K562 (cell line): ENCODE data around the gene TRNP1. TPM values are rescaled to one million over a fixed set of nuclear protein-coding genes. Genes with fewer than 3 reads are reported as not detected.
A peak's percentile ranks its signal among the peaks of the same experiment; 100 is the strongest.

Source experiments
- CHD7 ChIP-seq: fragments of 200-600 bp; sonication (generic); IDR thresholded peaks from one replicate; pipeline ENCODE4 v1.6.1; 2012; ENCODE audit warnings: mild to moderate bottlenecking, low read depth, low read length, inconsistent platforms
- CSDE1 ChIP-seq, 2 experiments: fragments of 450-650 bp; IDR thresholded peaks; 2 replicates each; pipeline ENCODE4 v1.6.1; 2016; ENCODE audit warnings: mild to moderate bottlenecking in 1 of 2
- FOXA1 ChIP-seq: fragments of 450-650 bp; IDR thresholded peaks from 2 replicates; pipeline ENCODE4 v1.6.1; 2016; ENCODE audit warnings: mild to moderate bottlenecking, borderline replicate concordance
- HCFC1 ChIP-seq: IDR thresholded peaks from 2 replicates; pipeline ENCODE4 v1.6.1; 2012; ENCODE audit warnings: low read depth, low read length, improper control_type of control experiment
- KDM1A ChIP-seq, 2 experiments: fragments of 450-650 bp; IDR thresholded peaks; 2 replicates each; pipeline ENCODE4 v1.6.1; 2016; ENCODE audit warnings: mild to moderate bottlenecking in 2 of 2
- NEUROD1 ChIP-seq: fragments of 150-350 bp; IDR thresholded peaks from 2 replicates; pipeline ENCODE4 v1.6.1; 2014; ENCODE audit warnings: borderline replicate concordance, low read length, low read depth; ENCODE audit not compliant: partially characterized antibody
- NFATC3 ChIP-seq: fragments of 450-650 bp; IDR thresholded peaks from 2 replicates; pipeline ENCODE4 v1.6.1; 2017; ENCODE audit warnings: mild to moderate bottlenecking
- RAD21 ChIP-seq, 2 experiments: fragments of 250-450 bp in 1 of 2; fragments of 450-650 bp in 1 of 2; sonication (Bioruptor Pico) in 1 of 2; formaldehyde crosslinking in 1 of 2; IDR thresholded peaks in 1 of 2; conservative IDR thresholded peaks in 1 of 2; 2 replicates each; pipeline versions ENCODE4 v1.4.0 to v1.8.0; 2020 to 2022; ENCODE audit warnings: mild to moderate bottlenecking in 2 of 2, moderate library complexity in 1 of 2
- RCOR1 ChIP-seq, 2 experiments: IDR thresholded peaks; 2 replicates each; pipeline ENCODE4 v1.6.1; 2012; ENCODE audit warnings: low read depth in 2 of 2, low read length in 2 of 2, borderline replicate concordance in 1 of 2, improper control_type of control experiment in 1 of 2
- SAFB2 ChIP-seq: fragments of 200-400 bp; formaldehyde crosslinking; IDR thresholded peaks from 2 replicates; pipeline ENCODE4 v1.6.1; 2018; ENCODE audit warnings: borderline replicate concordance, low read length, low read depth, moderate library complexity; ENCODE audit not compliant: severe bottlenecking
- SLC30A9 ChIP-seq: fragments of 250-450 bp; sonication (Bioruptor Pico); IDR thresholded peaks from 2 replicates; pipeline ENCODE4 v1.8.0; 2022; ENCODE audit warnings: mild to moderate bottlenecking, moderate library complexity
- SNRNP70 ChIP-seq: fragments of 200-400 bp; formaldehyde crosslinking; optimal IDR thresholded peaks from 2 replicates; pipeline ENCODE3; 2017; ENCODE audit warnings: low read depth, low read length
- SRSF3 ChIP-seq: fragments of 200-400 bp; formaldehyde crosslinking; IDR thresholded peaks from 2 replicates; pipeline ENCODE4 v1.6.1; 2016; ENCODE audit warnings: mild to moderate bottlenecking, low read length, moderate library complexity; ENCODE audit not compliant: insufficient read depth
- TBL1XR1 ChIP-seq, 2 experiments: IDR thresholded peaks; 2 replicates each; pipeline ENCODE4 v1.6.1; 2012; ENCODE audit warnings: improper control_type of control experiment in 2 of 2, low read length in 2 of 2, mild to moderate bottlenecking in 1 of 2
- ZBTB7A ChIP-seq: IDR thresholded peaks from 2 replicates; pipeline ENCODE4 v1.6.1; 2011; ENCODE audit warnings: low read depth, mild to moderate bottlenecking, low read length, moderate library complexity, borderline replicate concordance; ENCODE audit not compliant: control insufficient read depth
- polyA plus RNA-seq, 8 experiments: library from polyadenylated mRNA; depleted of rRNA in 4 of 8; stranded (reverse) in 5 of 8; unstranded in 3 of 8; fragments of >200 nt; fragmentation: Nextera tagmentation in 2 of 8; fragmentation: Illumina TruSeq in 1 of 8; extraction: Ambion mirVana in 2 of 8; extraction: Trizol in 1 of 8; gene quantifications; 2 replicates each; pipeline versions ENCODE4 v1.2.1 to v1.2.3, GENCODE V29; 2011 to 2014; ENCODE audit warnings: inconsistent platforms in 1 of 8, missing spikeins in 1 of 8
- total RNA-seq, 7 experiments: library from RNA; depleted of rRNA in 6 of 7; stranded (reverse); fragments of >200 nt in 6 of 7; fragmentation: Illumina TruSeq in 2 of 7; extraction: Trizol in 2 of 7; gene quantifications; 2 replicates each; pipeline versions ENCODE4 v1.2.1 to v1.2.3, GENCODE V29; 2011 to 2021; ENCODE audit warnings: low replicate concordance in 1 of 7
- TF ChIP-seq, protein P1 (sequence below): fragments of 250-450 bp; sonication (Bioruptor Pico); IDR thresholded peaks from 2 replicates; pipeline ENCODE4 v1.8.0; 2022; ENCODE audit warnings: moderate library complexity, mild to moderate bottlenecking, inconsistent platforms

The TRNP1 gene
- total and polyA plus RNA-seq, 9 of the 15 experiments (the other 6 are each of a cell fraction or from before 2014, with no cell fraction given), result 0.03 to 1.3 (median 0.95) TPM

DNA sequence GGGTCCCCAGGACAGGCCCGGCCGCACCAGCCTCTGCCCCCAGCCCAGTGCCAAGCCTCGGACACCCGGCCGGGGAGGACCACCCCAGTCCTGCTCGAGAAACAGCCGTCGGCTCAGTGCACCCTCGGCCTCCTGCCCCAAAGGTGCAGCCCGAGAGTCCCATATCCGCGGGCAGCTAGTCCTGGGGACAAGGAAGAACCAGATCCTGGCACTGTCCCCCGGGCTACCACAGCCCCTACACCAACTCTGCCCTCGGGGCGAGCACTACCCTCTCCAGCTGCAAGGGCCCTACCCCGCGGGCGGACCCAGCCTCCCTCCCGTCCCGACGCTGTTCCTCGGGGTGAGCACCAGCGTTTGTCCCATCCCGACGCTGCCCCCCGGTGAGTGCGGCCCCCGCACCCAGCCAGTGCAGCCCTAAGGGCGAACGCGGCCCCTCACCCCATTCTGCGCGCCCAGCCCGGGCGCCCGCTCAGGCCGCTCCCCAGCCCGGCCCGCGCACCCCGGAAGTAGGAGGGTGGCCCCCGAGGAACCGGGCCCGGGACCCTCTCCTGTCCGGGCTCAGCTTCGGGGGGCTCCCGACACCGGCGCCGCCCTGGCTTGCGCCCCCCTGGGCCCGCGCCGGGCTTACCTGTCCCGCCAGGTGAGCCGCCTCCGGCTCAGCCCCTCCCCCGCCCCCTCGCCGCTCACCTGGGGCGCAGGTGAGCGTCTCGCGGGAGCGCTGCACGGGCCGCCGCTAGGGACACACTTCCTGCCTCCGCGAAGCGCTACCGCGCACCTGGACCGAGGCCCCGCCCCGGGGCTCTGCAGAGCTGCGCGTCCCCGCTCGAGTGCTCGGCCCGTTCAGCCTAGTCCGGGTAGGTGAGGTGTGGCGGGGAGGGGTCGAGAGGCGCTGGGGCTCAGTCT, 33.5 kb upstream of the TRNP1 start, which contains the start of gene KDF1 (continued):
- TF ChIP-seq KDM1A (IDR thresholded peaks at IDR 0.05) (no peak), NFATC3 (no peak), HCFC1 (peak; percentile 50), SLC30A9 (CRISPR knock-in tag) (no peak), ZBTB7A (peak; percentile 69; the same call in 1 of the 2 replicates), RAD21 (CRISPR knock-in tag; conservative IDR thresholded peaks at IDR 0.05 in 1 of 2, IDR thresholded peaks at IDR 0.05 in 1 of 2) (no peak), SRSF3 (0 out of 2 replicates have a peak, but pooled peaks have one; percentile 49), FOXA1 (no peak), RCOR1 (IDR thresholded peaks at IDR 0.05; ENCODE audit: borderline replicate concordance in 1 of 2, low read depth in 2 of 2, low read length in 2 of 2) (peak in 1 of 2 experiments; percentile 57; a peak in 1 of 4 replicates), CHD7 (no peak), SNRNP70 (no peak), SAFB2 (no peak), NEUROD1 (no peak), TBL1XR1 (IDR thresholded peaks at IDR 0.05; ENCODE audit: low read length in 2 of 2) (no peak), CSDE1 (IDR thresholded peaks at IDR 0.05) (no peak)
- TF ChIP-seq, protein P1, sequence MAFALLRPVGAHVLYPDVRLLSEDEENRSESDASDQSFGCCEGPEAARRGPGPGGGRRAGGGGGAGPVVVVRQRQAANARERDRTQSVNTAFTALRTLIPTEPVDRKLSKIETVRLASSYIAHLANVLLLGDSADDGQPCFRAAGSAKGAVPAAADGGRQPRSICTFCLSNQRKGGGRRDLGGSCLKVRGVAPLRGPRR (CRISPR knock-in tag), result no peak
